ENCODE measurements around the gene PAPPA2. TPM values are rescaled to one million over a fixed set of nuclear protein-coding genes. Genes with fewer than 3 reads are reported as not detected.

Gene PAPPA2
- total and polyA plus RNA-seq, 2 of the 8 experiments (the other 6 are each of a cell fraction or from before 2014, with no cell fraction given), result 0.08 to 0.88 TPM

- H3K9ac ChIP-seq (replicated peaks in 1 of 4; ENCODE audit: extremely low read depth in 1 of 4, low read depth in 3 of 4, low read length in 3 of 4), result no peak overlapping the region
- H3K4me2 ChIP-seq (ENCODE audit: insufficient read depth in 1 of 2, low read depth in 2 of 2, low read length in 2 of 2), result no peak overlapping the region
- 63% methylated on average over 8 of the region's 8 CpGs; no CpG with 5 or more reads in 1 of the 2 experiments for WGBS, 2 experiments (ENCODE audit: extremely low coverage in 1 of 2, insufficient coverage in 1 of 2, insufficient read length in 1 of 2, insufficient replicate concordance in 2 of 2, low coverage in 1 of 2, low lambda C conversion rate in 2 of 2, missing lambda C conversion rate in 1 of 2)
- no peak overlapping the region for H4K91ac ChIP-seq (replicated peaks; ENCODE audit: insufficient read length, low read length)
- no peak overlapping the region for H3K23ac ChIP-seq (ENCODE audit: insufficient read length)
- no peak overlapping the region for H2BK5ac ChIP-seq (ENCODE audit: low read depth, low read length)
- CTCF ChIA-PET (ENCODE audit: partially characterized antibody), result interaction anchor here (0.7 to 10.1 kb wide), 39 partner anchors 9 to 370 kb away, joined by 3 to 105 read pairs (median 4); no protein-coding TSS in a partner anchor
- no peak overlapping the region for H2AFZ ChIP-seq (ENCODE audit: low read length)
- no peaks in the 10 kb centered on the region for H3K36me3 ChIP-seq (ENCODE audit: control insufficient read depth in 2 of 4, insufficient read depth in 4 of 4, low read length in 3 of 4)
- H3K27ac ChIP-seq (ENCODE audit: low read depth, low read length), result no peak overlapping the region
- H4K20me1 ChIP-seq (replicated peaks in 1 of 2; ENCODE audit: control insufficient read depth in 1 of 2, insufficient read depth in 2 of 2, low read length in 2 of 2), result no peaks in the 10 kb centered on the region
- no peak overlapping the region for H3K4ac ChIP-seq (replicated peaks; ENCODE audit: insufficient read length, low read depth, low read length)
- H2BK15ac ChIP-seq (ENCODE audit: low read length), result no peak overlapping the region
- no peak overlapping the region for H2AK5ac ChIP-seq (ENCODE audit: low read depth, low read length)
- H3K79me1 ChIP-seq (ENCODE audit: low read depth, low read length), result no peaks in the 10 kb centered on the region
- no peak overlapping the region for H4K5ac ChIP-seq (ENCODE audit: insufficient read length, low read depth, low read length)
- POLR2A ChIA-PET (ENCODE audit: partially characterized antibody), result no interaction called here
- H3K56ac ChIP-seq (replicated peaks; ENCODE audit: insufficient read length, low read depth, low read length), result no peak overlapping the region
- no peak overlapping the region for H3K4me3 ChIP-seq (ENCODE audit: extremely low read depth in 1 of 4, insufficient read depth in 2 of 4, low read depth in 3 of 4, low read length in 4 of 4)
- DNase-seq (ENCODE audit: low read depth in 1 of 2, low spot score in 2 of 2) (peak in 1 of 2 experiments; percentile 9), FAIRE-seq (peak; percentile 91)
- no peak overlapping the region for H2BK20ac ChIP-seq (ENCODE audit: low read length)
- no peak overlapping the region for H2BK12ac ChIP-seq (ENCODE audit: low read depth, low read length)
- no peaks in the 10 kb centered on the region for H3K9me3 ChIP-seq (ENCODE audit: insufficient read depth in 2 of 2, low read depth in 1 of 2, low read length in 1 of 2)
- peaks cover 0 to 7% (median 5%) of the 10 kb centered on the region in 4 experiments; a peak in 4 of 7 replicates for H3K4me1 ChIP-seq (replicated peaks in 1 of 4; ENCODE audit: control insufficient read depth in 3 of 4, insufficient read depth in 4 of 4, low read length in 3 of 4)
- H2BK120ac ChIP-seq (replicated peaks; ENCODE audit: low read depth, low read length), result no peak overlapping the region
- no peak overlapping the region for H3K18ac ChIP-seq (ENCODE audit: extremely low read depth, low read length)
- no peak overlapping the region for H4K8ac ChIP-seq (ENCODE audit: extremely low read depth, insufficient read depth, low read length)
- H3K27me3 ChIP-seq (replicated peaks in 1 of 4; ENCODE audit: control insufficient read depth in 3 of 4, extremely low read depth in 1 of 4, insufficient read depth in 3 of 4, low read length in 3 of 4), result no peaks in the 10 kb centered on the region
- no peaks in the 10 kb centered on the region for H3K79me2 ChIP-seq (ENCODE audit: control insufficient read depth in 1 of 2, insufficient read depth in 2 of 2, low read length in 2 of 2)
- no peaks in the 10 kb centered on the region for H3K23me2 ChIP-seq (ENCODE audit: low read depth, low read length)
- no peak overlapping the region for H3K14ac ChIP-seq (ENCODE audit: insufficient read length)
- TF ChIP-seq CTCF (IDR thresholded peaks at IDR 0.05; ENCODE audit: control extremely low read depth in 1 of 3, insufficient read depth in 1 of 3, low read depth in 1 of 3, low read length in 3 of 3), result peak in 2 of 3 experiments; percentile 84 to 90; a peak in 3 of 4 replicates
- 0 out of 2 replicates have a peak, but pooled peaks have one; percentile 16 for TF ChIP-seq MAFK (IDR thresholded peaks at IDR 0.05; ENCODE audit: low read depth, low read length)
- peak; percentile 85 to 89 for TF ChIP-seq RAD21 (IDR thresholded peaks at IDR 0.05 in 1 of 2, conservative IDR thresholded peaks at IDR 0.05 in 1 of 2; ENCODE audit: low read depth in 2 of 2, low read length in 2 of 2)
- TF ChIP-seq CREB1 (IDR thresholded peaks at IDR 0.05), result peak; percentile 39; the same call in 1 of the 2 replicates
- TF ChIP-seq TCF12 (IDR thresholded peaks at IDR 0.05; ENCODE audit: low read depth, low read length), result peak; percentile 54; the same call in 1 of the 2 replicates
- TF ChIP-seq NANOG (IDR thresholded peaks at IDR 0.05; ENCODE audit: insufficient read depth, low read depth, low read length, poor library complexity, severe bottlenecking), result no peak
- TF ChIP-seq CHD1 (IDR thresholded peaks at IDR 0.05; ENCODE audit: low read depth, low read length), result no peak
- no peak for TF ChIP-seq KDM5A (IDR thresholded peaks at IDR 0.05; ENCODE audit: low read length)
These were observed 228.6 kb downstream of the PAPPA2 start for GRCh38 chr1:176691251-176692228.
